ENCODE measurements around the gene ZNF683. TPM values are rescaled to one million over a fixed set of nuclear protein-coding genes. Genes with fewer than 3 reads are reported as not detected.

The ZNF683 gene
- total and polyA plus RNA-seq, 2 of the 4 experiments (the other 2 are of a cell fraction), result not detected

- no peaks in the 10 kb centered on the region for H3K36me3 ChIP-seq (ENCODE audit: control insufficient read depth, insufficient read depth, low read length)
- no peak overlapping the region for H2BK20ac ChIP-seq (ENCODE audit: low read depth, low read length)
- ChIA-PET CTCF (interaction anchor here (0.6 to 1.4 kb wide), 4 partner anchors 26 to 70 kb away, joined by 3 to 9 read pairs (median 4); no protein-coding TSS in a partner anchor), POLR2A (ENCODE audit: unreplicated experiment) (no interaction called here)
- DNase-seq (peak; percentile 59), ATAC-seq (ENCODE audit: low read depth) (peak; percentile 94)
- H3K9ac ChIP-seq (ENCODE audit: low read depth, low read length), result no peak overlapping the region
- no peaks in the 10 kb centered on the region for H3K9me3 ChIP-seq (ENCODE audit: control insufficient read depth, insufficient read depth, low read length)
- no peaks in the 10 kb centered on the region for H3K4me1 ChIP-seq (ENCODE audit: control insufficient read depth, insufficient read depth, low read length)
- in situ Hi-C loops (cut with MboI; ENCODE audit: low sequenced_read_pairs) (no loop called here), dilution Hi-C loops (cut with HindIII; ENCODE audit: low sequenced_read_pairs, unreplicated experiment) (no loop called here), intact Hi-C loops (cut with micrococcal nuclease) (loop anchor here (1.0 to 2.0 kb wide), 5 partner anchors 71 to 355 kb away; partner anchors contain the start of gene ZNF593)
- no peaks in the 10 kb centered on the region for H3K79me1 ChIP-seq (ENCODE audit: low read depth in 1 of 2, low read length in 2 of 2)
- no peak overlapping the region for H3K4me2 ChIP-seq (ENCODE audit: low read depth, low read length)
- H3K23ac ChIP-seq (ENCODE audit: low read depth, low read length), result no peak overlapping the region
- H3K14ac ChIP-seq (replicated peaks; ENCODE audit: low read depth, low read length), result no peak overlapping the region
- H3K4me3 ChIP-seq (ENCODE audit: insufficient read depth, low read depth, low read length), result no peak overlapping the region
- no peaks in the 10 kb centered on the region for H3K9me1 ChIP-seq (ENCODE audit: insufficient read depth, low read length)
- no peak for TF ChIP-seq RCOR1 (IDR thresholded peaks at IDR 0.05; ENCODE audit: insufficient replicate concordance, low read length)
- TF ChIP-seq CTCF (conservative IDR thresholded peaks at IDR 0.05; ENCODE audit: low read depth, low read length), result peak; percentile 90
- no peak for TF ChIP-seq CEBPB (IDR thresholded peaks at IDR 0.05; ENCODE audit: low read depth, low read length)
- TF ChIP-seq SMC3 (IDR thresholded peaks at IDR 0.05; ENCODE audit: low read depth, low read length), result peak; percentile 87
- TF ChIP-seq RFX5 (IDR thresholded peaks at IDR 0.05; ENCODE audit: low read depth, low read length), result no peak
- no peak for TF ChIP-seq BHLHE40 (IDR thresholded peaks at IDR 0.05; ENCODE audit: low read depth, low read length)
- no peak for TF ChIP-seq USF2 (IDR thresholded peaks at IDR 0.05; ENCODE audit: low read depth, low read length)
- peak; percentile 94 for TF ChIP-seq RAD21 (IDR thresholded peaks at IDR 0.05; ENCODE audit: low read length)
- TF ChIP-seq NFE2L2 (IDR thresholded peaks at IDR 0.05; ENCODE audit: low read depth, low read length), result no peak
- no peak for TF ChIP-seq ELK1 (IDR thresholded peaks at IDR 0.05; ENCODE audit: borderline replicate concordance, low read depth, low read length)
- no peak for TF ChIP-seq MAZ (IDR thresholded peaks at IDR 0.05; ENCODE audit: borderline replicate concordance, low read depth, low read length)
- no peak for TF ChIP-seq CHD1 (IDR thresholded peaks at IDR 0.05; ENCODE audit: low read depth, low read length)
- TF ChIP-seq POLR2A (IDR thresholded peaks at IDR 0.05; ENCODE audit: low read depth, low read length), result no peak
- H2BK15ac ChIP-seq (ENCODE audit: low read depth, low read length), result no peak overlapping the region
- no peak overlapping the region for H2BK5ac ChIP-seq (ENCODE audit: low read depth, low read length, poor library complexity, severe bottlenecking)
- no peak overlapping the region for H2BK120ac ChIP-seq (ENCODE audit: low read depth, low read length)
- H3K27ac ChIP-seq (ENCODE audit: insufficient read depth, low read length), result no peak overlapping the region
- H4K5ac ChIP-seq (ENCODE audit: low read depth, low read length), result no peak overlapping the region
- no peak overlapping the region for H2AFZ ChIP-seq (replicated peaks; ENCODE audit: low read length, poor library complexity)
- no peak overlapping the region for H3K4ac ChIP-seq (ENCODE audit: low read depth, low read length)
- no peak overlapping the region for H3K18ac ChIP-seq (ENCODE audit: low read depth, low read length)
- H4K20me1 ChIP-seq (ENCODE audit: insufficient read depth, low read length), result no peaks in the 10 kb centered on the region
- no TSS peak for BruUV-seq (replicated peaks)
- H4K91ac ChIP-seq (ENCODE audit: insufficient read depth, low read depth, low read length), result no peak overlapping the region
- H3K27me3 ChIP-seq (ENCODE audit: control insufficient read depth, insufficient read depth, low read length), result peaks cover 2% of the 10 kb centered on the region; the same call in 1 of the 2 replicates
- WGBS, 2 experiments (ENCODE audit: extremely low coverage in 2 of 2, insufficient read length in 1 of 2), result no CpG with 5 or more reads among the region's 3 CpGs
- no peak overlapping the region for H3K56ac ChIP-seq (ENCODE audit: extremely low read depth, insufficient read depth, low read length)
- H2AK5ac ChIP-seq (ENCODE audit: low read depth, low read length), result no peak overlapping the region
- no peak overlapping the region for H2AK9ac ChIP-seq (replicated peaks; ENCODE audit: low read depth, low read length, poor library complexity)
- no peak overlapping the region for H4K8ac ChIP-seq (ENCODE audit: low read depth in 2 of 2, low read length in 2 of 2)
Observed at GRCh38 chr1:26391450-26391849, 18.9 kb upstream of the ZNF683 start.
